NCI-H2081 (cell line): ENCODE measurements around the gene FUOM.

Experiments used
- DNase-seq, 2 experiments: peaks; one replicate each; lab custom pipeline; 2025; lab: John Stamatoyannopoulos, UW

The FUOM gene

DNA sequence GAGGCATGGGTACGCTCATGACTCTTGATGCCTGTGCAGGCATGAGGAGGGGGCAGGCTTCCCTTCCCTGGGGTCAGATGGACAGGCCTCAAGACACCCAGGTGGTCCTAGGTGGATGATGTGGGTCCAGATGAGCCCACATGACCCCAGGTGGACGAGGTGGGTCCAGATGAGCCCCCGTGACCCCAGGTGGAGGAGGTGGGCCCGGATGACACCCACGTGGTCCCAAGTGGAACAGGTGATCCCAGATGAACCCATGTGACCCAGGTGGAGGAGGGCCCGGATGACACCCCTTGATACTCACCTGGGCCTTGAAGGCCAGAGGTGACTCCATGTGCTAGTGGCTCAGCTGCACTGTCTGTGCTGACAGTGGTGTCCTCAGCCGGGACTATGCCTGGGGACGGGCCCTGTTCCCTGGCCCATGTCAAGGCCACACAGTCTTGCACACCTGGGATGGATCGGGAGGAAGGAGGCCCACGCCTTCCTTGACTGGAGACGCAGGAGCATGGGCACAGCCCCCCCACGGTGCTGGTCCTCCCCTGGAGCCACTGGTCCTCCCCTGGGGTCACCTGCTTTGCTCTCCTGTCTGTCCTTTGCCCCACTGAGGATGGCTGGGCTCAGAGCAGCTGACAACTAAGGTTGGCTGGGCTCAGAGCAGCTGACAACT, 7.4 kb downstream of the FUOM start:
- DNase-seq, result no peak

GRCh38 chr10:133349577-133350011, 8.2 kb downstream of the FUOM start:
- no peak for DNase-seq

- no peak for DNase-seq
Observed at GRCh38 chr10:133349160-133349568, 8.7 kb downstream of the FUOM start.

GRCh38 chr10:133347710-133348517, 9.9 kb downstream of the FUOM start:
- DNase-seq, result no peak

GRCh38 chr10:133346413-133346812, 11.4 kb downstream of the FUOM start:
- no peak for DNase-seq

- no peak for DNase-seq
Observed at GRCh38 chr10:133344236-133344635, 13.6 kb downstream of the FUOM start.

DNA sequence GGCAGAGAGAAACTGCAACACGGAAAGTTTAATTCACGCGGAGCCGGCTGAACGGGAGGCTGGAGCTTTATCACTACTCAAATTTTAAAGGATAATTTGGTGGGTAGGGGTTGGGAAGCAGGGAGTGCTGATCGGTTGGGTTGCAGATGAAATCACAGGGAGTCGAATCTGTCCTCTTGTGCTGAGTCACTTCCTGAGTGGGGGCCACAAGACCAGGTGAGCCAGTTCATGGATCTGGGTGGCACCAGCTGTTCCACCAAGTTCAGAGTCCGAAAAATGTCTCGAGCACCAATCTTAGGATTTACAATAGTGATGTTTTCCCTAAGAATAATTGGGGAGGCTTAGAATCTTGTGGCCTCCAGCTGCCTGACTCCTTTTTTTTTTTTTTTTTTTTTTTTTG, 14.3 kb downstream of the FUOM start:
- DNase-seq, result no peak

GRCh38 chr10:133342942-133343341, 14.9 kb downstream of the FUOM start:
- DNase-seq, result no peak

DNA sequence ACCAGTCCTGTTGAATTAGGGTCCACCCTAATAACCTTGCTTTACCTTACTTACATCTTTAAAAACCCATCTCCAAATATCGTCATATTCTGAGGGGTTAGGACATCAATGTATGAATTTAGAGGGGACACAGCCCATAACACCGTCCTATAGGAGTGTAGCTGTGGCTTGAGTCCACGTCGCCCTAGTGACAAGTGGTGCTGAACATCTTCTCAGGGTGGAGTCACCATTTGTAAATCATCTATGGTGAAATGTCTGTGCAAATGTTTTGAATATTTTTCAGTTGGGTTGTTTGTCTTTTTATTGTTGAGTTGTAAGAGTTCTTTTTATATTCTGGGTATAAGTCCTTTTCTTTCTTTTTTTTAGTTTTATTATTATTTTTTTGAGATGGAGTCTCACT, 15.8 kb downstream of the FUOM start:
- DNase-seq, result no peak

- DNase-seq, result no peak
Observed at GRCh38 chr10:133339708-133340380, 18.0 kb downstream of the FUOM start.

- no peak for DNase-seq
Observed at GRCh38 chr10:133338080-133339071, 19.4 kb downstream of the FUOM start.

GRCh38 chr10:133337370-133337725, 20.5 kb downstream of the FUOM start:
- DNase-seq, result no peak

- no peak for DNase-seq
Observed at GRCh38 chr10:133336577-133337369, 21.0 kb downstream of the FUOM start, which contains the start of gene CALY. TSS of gene CALY (minus strand) at chr10:133336896. CDS start at chr10:133328989, 7,907 bp downstream.

GRCh38 chr10:133336118-133336576, 21.7 kb downstream of the FUOM start:
- DNase-seq, result no peak

- no peak for DNase-seq
Observed at GRCh38 chr10:133335246-133336117, 22.3 kb downstream of the FUOM start.

DNA sequence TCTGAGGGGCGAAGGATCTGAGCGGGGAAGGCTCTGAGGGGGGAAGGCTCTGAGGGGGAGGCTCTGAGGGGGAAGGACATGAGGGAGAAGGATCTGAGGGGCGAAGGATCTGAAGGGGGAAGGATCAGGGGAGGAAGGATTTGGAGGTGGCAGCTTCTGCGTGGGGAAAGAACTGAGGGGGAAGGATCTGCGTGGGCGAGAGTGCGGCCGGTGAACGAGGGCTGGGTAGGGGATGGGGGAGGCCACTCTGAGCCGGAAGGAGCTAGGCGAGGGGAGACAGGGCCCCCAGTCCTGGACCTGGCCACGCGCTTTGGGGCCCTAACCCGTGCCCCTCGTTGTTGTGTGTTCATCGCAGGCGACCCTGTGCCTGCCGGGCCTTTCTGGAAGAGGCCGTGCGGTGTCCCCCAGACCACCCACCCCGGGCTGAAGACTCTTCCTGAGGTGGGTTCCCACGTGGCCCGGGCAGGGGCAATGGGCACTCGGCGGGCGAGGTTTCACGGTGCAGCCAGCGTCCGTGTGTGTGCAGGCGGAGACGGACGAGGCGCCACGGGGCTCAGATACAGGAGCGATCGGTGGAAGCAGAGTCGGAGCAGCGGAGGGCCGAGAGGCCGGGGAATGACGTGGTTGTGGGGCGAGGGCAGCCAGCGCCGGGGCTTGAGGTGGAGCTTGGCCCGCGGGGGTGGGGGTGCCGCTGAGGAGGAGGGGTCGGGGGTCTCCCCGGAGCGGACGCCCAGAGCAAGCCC, 23.1 kb downstream of the FUOM start:
- DNase-seq, result no peak

- no peak for DNase-seq
Observed at GRCh38 chr10:133332936-133333699, 24.7 kb downstream of the FUOM start.
